ENCODE measurements around the gene C4orf17. TPM values are rescaled to one million over a fixed set of nuclear protein-coding genes. Genes with fewer than 3 reads are reported as not detected.

The C4orf17 gene
- total RNA-seq, result not detected
- long read RNA-seq, result 0 reads

DNA sequence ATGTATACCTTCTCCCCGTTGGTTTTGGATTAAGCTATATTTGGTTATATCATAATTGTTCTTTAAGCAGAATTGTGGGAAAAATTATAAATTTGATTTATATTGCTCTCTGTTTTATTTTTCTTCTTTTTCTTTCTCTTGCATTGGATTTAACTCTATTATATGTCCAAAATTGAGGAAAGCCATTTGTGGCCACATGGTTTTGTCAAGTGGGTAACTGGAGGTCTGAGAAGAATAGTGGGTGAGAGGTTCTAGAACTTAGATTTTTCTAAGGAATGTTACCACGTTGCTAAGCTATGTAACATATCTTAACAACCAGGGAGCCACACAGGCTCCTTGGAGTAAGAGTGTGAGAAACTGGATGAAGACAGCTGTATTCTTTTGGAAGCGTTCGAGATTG is at the start of gene C4orf17:
Gene C4orf17 (plus strand): TSS at position 301 of the 400 bp plus-strand sequence. CDS start 2,061 bp downstream, outside the sequence.
- no peak within 1 kb of the TSS for H3K4me3 ChIP-seq
- peaks cover 5% of the 10 kb centered on the region for H3K27me3 ChIP-seq
- H3K36me3 ChIP-seq, result no peaks in the 10 kb centered on the region
- DNase-seq (no peak), ATAC-seq (no peak)
- no peaks in the 10 kb centered on the region for H3K4me1 ChIP-seq
- TF ChIP-seq, protein P1, sequence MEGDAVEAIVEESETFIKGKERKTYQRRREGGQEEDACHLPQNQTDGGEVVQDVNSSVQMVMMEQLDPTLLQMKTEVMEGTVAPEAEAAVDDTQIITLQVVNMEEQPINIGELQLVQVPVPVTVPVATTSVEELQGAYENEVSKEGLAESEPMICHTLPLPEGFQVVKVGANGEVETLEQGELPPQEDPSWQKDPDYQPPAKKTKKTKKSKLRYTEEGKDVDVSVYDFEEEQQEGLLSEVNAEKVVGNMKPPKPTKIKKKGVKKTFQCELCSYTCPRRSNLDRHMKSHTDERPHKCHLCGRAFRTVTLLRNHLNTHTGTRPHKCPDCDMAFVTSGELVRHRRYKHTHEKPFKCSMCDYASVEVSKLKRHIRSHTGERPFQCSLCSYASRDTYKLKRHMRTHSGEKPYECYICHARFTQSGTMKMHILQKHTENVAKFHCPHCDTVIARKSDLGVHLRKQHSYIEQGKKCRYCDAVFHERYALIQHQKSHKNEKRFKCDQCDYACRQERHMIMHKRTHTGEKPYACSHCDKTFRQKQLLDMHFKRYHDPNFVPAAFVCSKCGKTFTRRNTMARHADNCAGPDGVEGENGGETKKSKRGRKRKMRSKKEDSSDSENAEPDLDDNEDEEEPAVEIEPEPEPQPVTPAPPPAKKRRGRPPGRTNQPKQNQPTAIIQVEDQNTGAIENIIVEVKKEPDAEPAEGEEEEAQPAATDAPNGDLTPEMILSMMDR (IDR thresholded peaks at IDR 0.05), result no peak
- H3K9me3 ChIP-seq, result no peaks in the 10 kb centered on the region
- intact Hi-C loops (cut with DNase I), result no loop called here
- H3K27ac ChIP-seq, result no peak within 1 kb of the TSS

- intact Hi-C loops (cut with DNase I), result no loop called here
- DNase-seq, result no peak
- ATAC-seq, result no peak
- H3K27ac ChIP-seq, result no peak overlapping the region
- H3K4me1 ChIP-seq, result no peaks in the 10 kb centered on the region
- no peaks in the 10 kb centered on the region for H3K9me3 ChIP-seq
- H3K4me3 ChIP-seq, result no peak overlapping the region
- H3K27me3 ChIP-seq, result no peaks in the 10 kb centered on the region
- H3K36me3 ChIP-seq, result no peaks in the 10 kb centered on the region
- TF ChIP-seq, protein P1 (IDR thresholded peaks at IDR 0.05), result no peak
Measured at GRCh38 chr4:99461623-99462401, 49.0 kb upstream of the C4orf17 start.

DNA sequence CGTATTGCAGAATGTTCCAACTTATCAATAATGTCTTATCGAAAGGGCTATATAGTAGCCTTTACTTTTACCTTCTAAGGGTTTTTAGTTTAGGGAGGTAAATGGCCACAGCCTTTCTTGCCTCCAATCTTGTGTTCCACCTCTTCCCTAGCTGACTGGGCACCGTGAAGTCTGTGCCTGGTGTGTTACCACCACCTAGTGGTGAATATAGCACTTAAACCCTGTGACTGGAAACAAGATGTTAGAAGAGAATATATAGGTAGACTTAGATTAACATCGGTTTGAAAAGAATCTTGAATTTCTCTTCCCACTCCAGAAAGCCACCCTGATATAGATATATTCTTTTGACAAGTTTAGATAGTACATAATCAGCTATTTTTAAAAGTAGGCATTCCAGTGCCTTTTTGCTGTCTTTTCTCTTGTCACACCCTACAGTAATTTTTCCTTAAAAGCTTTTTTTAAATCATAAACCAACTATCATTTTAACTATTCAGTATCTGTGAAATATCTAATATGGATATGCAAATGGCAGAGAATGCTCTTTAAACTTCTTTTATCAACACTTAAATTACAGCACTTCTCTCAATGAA is 47.9 kb upstream of the C4orf17 start:
- Histone ChIP-seq H3K27ac (no peak overlapping the region), H3K27me3 (no peaks in the 10 kb centered on the region), H3K4me3 (no peak overlapping the region), H3K9me3 (no peaks in the 10 kb centered on the region), H3K36me3 (no peaks in the 10 kb centered on the region), H3K4me1 (no peaks in the 10 kb centered on the region)
- no peak for DNase-seq
- intact Hi-C loops (cut with DNase I), result no loop called here
- ATAC-seq, result peak; percentile 97
- TF ChIP-seq, protein P1 (IDR thresholded peaks at IDR 0.05), result peak; percentile 80

DNA sequence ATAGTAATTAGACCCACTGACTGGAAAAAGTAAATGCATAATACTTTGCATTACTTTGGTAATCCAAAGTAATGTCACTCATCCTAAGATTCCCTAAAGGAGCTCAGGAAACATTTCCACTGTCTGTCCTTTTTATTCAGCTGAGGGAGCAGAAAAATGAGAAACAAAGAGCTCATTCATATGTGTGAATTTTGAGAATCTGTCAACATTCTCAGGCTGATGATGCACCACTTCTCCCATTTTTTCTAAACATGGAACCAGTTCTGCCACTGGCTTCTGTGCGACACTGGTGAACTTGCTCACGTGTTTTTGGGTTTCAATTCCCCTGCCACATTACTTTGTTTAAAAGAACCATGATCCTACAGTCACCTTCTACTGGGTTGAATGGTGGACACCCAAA is 47.3 kb upstream of the C4orf17 start:
- no peak for ATAC-seq
- no peak overlapping the region for H3K4me3 ChIP-seq
- intact Hi-C loops (cut with DNase I), result no loop called here

GRCh38 chr4:99467887-99468286 is 42.9 kb upstream of the C4orf17 start:
- intact Hi-C loops (cut with DNase I), result no loop called here
- TF ChIP-seq, protein P1 (IDR thresholded peaks at IDR 0.05), result no peak
- Histone ChIP-seq H3K36me3 (no peaks in the 10 kb centered on the region), H3K4me1 (no peaks in the 10 kb centered on the region), H3K9me3 (no peaks in the 10 kb centered on the region), H3K27ac (no peak overlapping the region), H3K27me3 (no peaks in the 10 kb centered on the region), H3K4me3 (no peak overlapping the region)
- DNase-seq (no peak), ATAC-seq (no peak)

More for the DNA sequence above, 47.3 kb upstream of the C4orf17 start:
- no peak overlapping the region for H3K27ac ChIP-seq
- no peaks in the 10 kb centered on the region for H3K9me3 ChIP-seq
- no peaks in the 10 kb centered on the region for H3K4me1 ChIP-seq
- DNase-seq, result no peak
- TF ChIP-seq, protein P1 (IDR thresholded peaks at IDR 0.05), result no peak
- no peaks in the 10 kb centered on the region for H3K36me3 ChIP-seq
- no peaks in the 10 kb centered on the region for H3K27me3 ChIP-seq
